Common myeloid progenitor, CD34-positive (primary cell): ENCODE data around the gene CLDN7.
"Not testable (repeated sequence)": the region's sequence is repeated elsewhere in the genome, so short reads cannot be mapped to it uniquely, and the experiment has no call there.

ENCODE experiments used
- CTCF ChIA-PET: fragments of 350-600 bp; sonication (Branson Sonifier 250); formaldehyde crosslinking; loops from one replicate; lab custom pipeline; 2021; ENCODE audit warnings: antibody characterized with exemption; lab: Charles Lee
- POLR2A ChIA-PET: fragments of 350-600 bp; sonication (Branson Sonifier 250); formaldehyde crosslinking; loops from one replicate; lab custom pipeline; 2021; ENCODE audit warnings: antibody characterized with exemption; lab: Charles Lee
- DNase-seq, 3 donors: peaks; one replicate each; pipeline versions ENCODE4 v3.0.0 to v3.0.0-alpha.2; 2013
- H3K27ac ChIP-seq, 2 experiments: 1 replicate in 1 of 2; 2 replicates in 1 of 2; pipeline ENCODE4 v1.7.0; 2013; ENCODE audit warnings: inconsistent platforms in 2 of 2, low read length in 2 of 2, mild to moderate bottlenecking in 2 of 2, low read depth in 1 of 2, moderate library complexity in 1 of 2; ENCODE audit not compliant: severe bottlenecking in 2 of 2, insufficient read depth in 1 of 2, poor library complexity in 1 of 2
- H3K27me3 ChIP-seq, 5 experiments: replicated peaks in 2 of 5; 1 replicate in 3 of 5; 2 replicates in 2 of 5; pipeline versions ENCODE4 v1.6.1 to v1.7.0; 2013; ENCODE audit warnings: low read length in 4 of 5, mild to moderate bottlenecking in 2 of 5, moderate library complexity in 2 of 5, inconsistent platforms in 1 of 5; ENCODE audit not compliant: insufficient read depth in 5 of 5, control insufficient read depth in 4 of 5
- H3K36me3 ChIP-seq, 4 experiments: 1 replicate in 2 of 4; 2 replicates in 2 of 4; pipeline versions ENCODE4 v1.6.1 to v1.7.0; 2013; ENCODE audit warnings: low read length in 3 of 4, control low read depth in 1 of 4, mild to moderate bottlenecking in 1 of 4; ENCODE audit not compliant: control insufficient read depth in 4 of 4, insufficient read depth in 4 of 4
- H3K4me1 ChIP-seq, 4 experiments: 1 replicate in 3 of 4; 2 replicates in 1 of 4; pipeline versions ENCODE4 v1.6.1 to v1.7.1; 2013; ENCODE audit warnings: low read length in 3 of 4, mild to moderate bottlenecking in 3 of 4, control low read depth in 1 of 4, inconsistent platforms in 1 of 4, moderate library complexity in 1 of 4; ENCODE audit not compliant: control insufficient read depth in 4 of 4, insufficient read depth in 4 of 4; ENCODE audit errors: control extremely low read depth in 1 of 4
- H3K4me3 ChIP-seq, 7 experiments: 1 replicate in 4 of 7; 2 replicates in 3 of 7; pipeline versions ENCODE4 v1.5.1 to v1.7.0; 2013; ENCODE audit warnings: mild to moderate bottlenecking in 7 of 7, low read length in 6 of 7, moderate library complexity in 6 of 7, inconsistent platforms in 2 of 7, low read depth in 2 of 7, control low read depth in 1 of 7; ENCODE audit not compliant: insufficient read depth in 4 of 7, control insufficient read depth in 1 of 7; ENCODE audit errors: extremely low read depth in 1 of 7
- H3K9me3 ChIP-seq, 5 experiments: 1 replicate in 4 of 5; 2 replicates in 1 of 5; pipeline versions ENCODE4 v1.6.1 to v1.7.1; 2013; ENCODE audit warnings: low read length in 4 of 5, mild to moderate bottlenecking in 2 of 5, inconsistent platforms in 1 of 5, low read depth in 1 of 5, moderate library complexity in 1 of 5; ENCODE audit not compliant: control insufficient read depth in 4 of 5, insufficient read depth in 2 of 5; ENCODE audit errors: control extremely low read depth in 1 of 5
- WGBS: methylation state at CpG from one replicate; pipeline ENCODE4 v1.1.5; 2013; ENCODE audit not compliant: insufficient coverage; 5-methylcytosine and 5-hydroxymethylcytosine counted together

CLDN7 gene

GRCh38 chr17:7249214-7249613 is 13.1 kb downstream of the CLDN7 start:
- Histone ChIP-seq H3K4me1 (peaks cover 12 to 36% (median 30%) of the 10 kb centered on the region in 4 experiments), H3K27me3 (no peaks in the 10 kb centered on the region), H3K27ac (peak overlapping the region; percentile 22 to 99), H3K36me3 (peaks cover 8 to 26% (median 21%) of the 10 kb centered on the region in 4 experiments), H3K9me3 (no peaks in the 10 kb centered on the region), H3K4me3 (peak overlapping the region in 1 of 7 experiments; percentile 94)
- CTCF ChIA-PET, result interaction anchor here (0.8 to 3.9 kb wide), 6 partner anchors 9 to 34 kb away, joined by 3 to 31 read pairs (median 4); partner anchors contain the start of genes DVL2 and PHF23
- 100% methylated on average over 5 of the region's 6 CpGs for WGBS
- DNase-seq, result no peak
- POLR2A ChIA-PET, result interaction anchor here (0.6 kb wide), 1 partner anchor 106 kb away, joined by 3 read pairs; no protein-coding TSS in a partner anchor

- no peaks in the 10 kb centered on the region for H3K9me3 ChIP-seq
- no peaks in the 10 kb centered on the region for H3K27me3 ChIP-seq
- WGBS, result 100% methylated on average over 1 of the region's 4 CpGs
- peaks cover 6 to 27% (median 20%) of the 10 kb centered on the region in 4 experiments for H3K36me3 ChIP-seq
- peaks cover 12 to 36% (median 30%) of the 10 kb centered on the region in 4 experiments for H3K4me1 ChIP-seq
- ChIA-PET POLR2A (no interaction called here), CTCF (interaction anchor here (0.8 to 3.9 kb wide), 6 partner anchors 9 to 34 kb away, joined by 3 to 31 read pairs (median 4); partner anchors contain the start of genes DVL2 and PHF23)
- no peak overlapping the region for H3K4me3 ChIP-seq
- no peak for DNase-seq
- peak overlapping the region; percentile 22 to 99 for H3K27ac ChIP-seq
Observed at GRCh38 chr17:7248796-7249195, 13.5 kb downstream of the CLDN7 start.

GRCh38 chr17:7246779-7247178 is 15.5 kb downstream of the CLDN7 start:
- ChIA-PET POLR2A (no interaction called here), CTCF (interaction anchor here (1.6 kb wide), 1 partner anchor 50 kb away, joined by 4 read pairs; no protein-coding TSS in a partner anchor)
- WGBS, result 100% methylated on average over 3 of the region's 5 CpGs
- peaks cover 7 to 37% (median 28%) of the 10 kb centered on the region in 4 experiments for H3K4me1 ChIP-seq
- no peaks in the 10 kb centered on the region for H3K9me3 ChIP-seq
- no peak overlapping the region for H3K27ac ChIP-seq
- H3K4me3 ChIP-seq, result no peak overlapping the region
- peaks cover 6 to 34% (median 20%) of the 10 kb centered on the region in 4 experiments for H3K36me3 ChIP-seq
- H3K27me3 ChIP-seq, result no peaks in the 10 kb centered on the region
- no peak for DNase-seq

- Histone ChIP-seq H3K4me1 (peaks cover 16 to 37% (median 30%) of the 10 kb centered on the region in 4 experiments), H3K27ac (peak overlapping the region in 1 of 2 experiments; percentile 27), H3K36me3 (peaks cover 10 to 44% (median 23%) of the 10 kb centered on the region in 4 experiments)
- H3K4me3 ChIP-seq, POLR2A ChIA-PET, H3K27me3 ChIP-seq, DNase-seq, H3K9me3 ChIP-seq: not testable (repeated sequence)
- CTCF ChIA-PET, result interaction anchor here (1.0 to 4.8 kb wide), 2 partner anchors 11 to 24 kb away, joined by 3 to 34 read pairs; partner anchors contain the start of genes ACADVL and DLG4
- WGBS, result 96% methylated on average over 5 of the region's 10 CpGs
Observed at GRCh38 chr17:7243838-7244237, 18.4 kb downstream of the CLDN7 start.

GRCh38 chr17:7243453-7243729 is 18.9 kb downstream of the CLDN7 start:
- Histone ChIP-seq H3K4me3 (peak overlapping the region in 6 of 7 experiments; percentile 64 to 100 (median 94)), H3K27ac (peak overlapping the region; percentile 98), H3K4me1 (peaks cover 16 to 33% (median 29%) of the 10 kb centered on the region in 4 experiments), H3K27me3 (no peaks in the 10 kb centered on the region), H3K9me3 (no peaks in the 10 kb centered on the region), H3K36me3 (peaks cover 10 to 44% (median 23%) of the 10 kb centered on the region in 4 experiments)
- ChIA-PET CTCF (interaction anchor here (0.6 to 4.8 kb wide), 7 partner anchors 8 to 333 kb away, joined by 3 to 34 read pairs (median 4); partner anchors contain the start of genes ACADVL, CTDNEP1, DLG4 and DVL2), POLR2A (interaction anchor here (1.2 kb wide), 1 partner anchor 9 kb away, joined by 4 read pairs; the partner anchor contains the start of gene DVL2)
- DNase-seq, result no peak
- WGBS, result 86% methylated on average over 1 of the region's 2 CpGs

GRCh38 chr17:7242717-7243452 is 19.4 kb downstream of the CLDN7 start:
- H3K27ac ChIP-seq, result peak overlapping the region; percentile 98
- peak overlapping the region; percentile 91 to 100 (median 96) for H3K4me3 ChIP-seq
- H3K9me3 ChIP-seq, result no peaks in the 10 kb centered on the region
- H3K4me1 ChIP-seq, result peaks cover 16 to 33% (median 29%) of the 10 kb centered on the region in 4 experiments
- DNase-seq, result peak; percentile 97 to 98 (median 97)
- peaks cover 10 to 44% (median 23%) of the 10 kb centered on the region in 4 experiments for H3K36me3 ChIP-seq
- CTCF ChIA-PET, result interaction anchor here (0.6 to 4.8 kb wide), 9 partner anchors 8 to 332 kb away, joined by 3 to 34 read pairs (median 3); partner anchors contain the start of genes ACADVL, CTDNEP1, DLG4 and DVL2
- POLR2A ChIA-PET, result interaction anchor here (0.6 to 1.2 kb wide), 4 partner anchors 9 to 318 kb away, joined by 3 to 12 read pairs (median 4); partner anchors contain the start of genes ACADVL, CTDNEP1, DLG4 and DVL2
- no peaks in the 10 kb centered on the region for H3K27me3 ChIP-seq
- 1% methylated on average over 49 of the region's 49 CpGs for WGBS
